ENCODE data around the gene SND1.
A peak's percentile ranks its signal among the peaks of the same experiment; 100 is the strongest.

Gene SND1

DNA sequence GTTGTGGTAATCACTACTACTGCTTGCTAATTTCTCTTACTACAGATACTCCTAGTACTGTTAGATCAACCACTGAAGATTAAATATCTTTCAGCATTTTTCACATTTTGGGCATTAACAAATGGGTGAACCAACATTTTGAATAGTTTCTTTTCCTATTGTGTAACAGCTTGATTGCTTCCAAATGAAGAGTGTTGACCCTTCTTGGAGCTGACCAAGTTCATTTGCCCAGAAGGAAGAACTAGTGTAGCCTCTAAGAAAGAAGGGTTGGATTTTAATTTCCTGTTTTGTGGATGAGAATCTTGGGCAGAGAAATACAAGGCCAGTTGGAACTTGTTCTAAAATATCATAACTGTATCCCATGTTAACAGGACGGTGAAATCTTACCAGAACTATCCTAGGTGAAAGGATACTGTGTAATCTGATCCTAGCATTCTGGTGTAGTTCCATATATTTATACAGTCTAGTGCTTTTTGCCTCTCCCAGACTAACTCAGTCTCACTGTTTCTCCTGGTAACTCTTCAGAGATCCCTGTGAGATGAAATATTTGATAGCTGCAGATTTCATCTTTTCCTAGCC, 37.3 kb downstream of the SND1 start:
- no peak for FAIRE-seq

DNA sequence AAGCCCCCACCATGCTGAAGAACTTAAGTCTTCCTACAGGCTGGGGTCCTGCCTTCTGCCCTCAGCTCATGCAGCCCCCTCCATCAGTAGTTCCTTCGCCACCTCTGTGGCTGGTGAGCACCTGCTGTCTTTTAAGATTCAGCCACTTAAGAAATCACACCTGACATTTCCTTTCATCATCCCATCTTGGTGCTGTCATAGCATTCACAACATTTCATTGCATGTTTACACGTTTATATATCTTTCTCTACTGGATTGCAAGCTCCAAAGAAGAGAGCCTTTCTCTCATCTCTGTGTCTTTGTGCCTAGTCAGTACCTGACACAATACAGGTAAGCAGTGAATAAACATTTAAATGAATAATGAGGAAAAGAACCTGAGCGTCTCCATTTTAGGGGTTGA, 38.3 kb downstream of the SND1 start:
- FAIRE-seq, result no peak

DNA sequence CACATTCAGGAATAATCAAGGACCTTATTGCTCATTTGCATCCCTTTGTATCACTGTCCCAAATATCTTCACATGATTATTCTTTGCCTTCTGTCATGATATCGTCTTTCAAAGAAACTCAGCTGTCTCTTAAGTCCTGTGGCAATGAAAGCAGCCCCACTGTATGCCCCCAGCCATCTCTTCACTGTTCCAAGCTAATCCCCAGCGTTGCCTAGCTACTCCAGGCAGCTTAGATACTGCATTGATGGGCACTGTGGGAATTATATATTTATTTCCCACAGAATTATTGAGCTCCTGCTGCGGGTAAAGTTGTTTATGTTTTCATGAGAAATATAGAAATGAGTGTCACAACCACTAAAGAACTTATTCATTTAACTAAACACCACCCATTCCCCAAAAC, 38.8 kb downstream of the SND1 start:
- no peak for FAIRE-seq

DNA sequence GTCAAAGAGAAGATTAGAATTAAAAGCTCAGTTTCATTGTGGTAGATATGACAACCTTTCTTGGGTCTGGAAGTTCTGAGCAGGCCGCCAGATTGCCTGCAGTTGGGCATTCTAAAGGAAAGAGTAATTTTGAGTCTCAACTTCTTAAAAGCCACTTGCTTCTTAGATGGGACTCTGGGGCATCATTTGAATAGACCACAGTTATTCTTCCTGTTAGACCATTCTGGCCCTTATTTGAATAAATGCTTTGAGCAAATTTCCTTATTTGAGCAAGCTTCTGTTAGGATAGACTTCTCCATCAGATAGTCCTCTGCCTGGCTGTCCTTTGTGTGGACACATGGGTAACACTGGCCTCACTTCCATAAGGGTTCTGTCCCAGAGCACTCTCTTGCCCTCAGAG, 40.2 kb downstream of the SND1 start:
- no peak for FAIRE-seq

DNA sequence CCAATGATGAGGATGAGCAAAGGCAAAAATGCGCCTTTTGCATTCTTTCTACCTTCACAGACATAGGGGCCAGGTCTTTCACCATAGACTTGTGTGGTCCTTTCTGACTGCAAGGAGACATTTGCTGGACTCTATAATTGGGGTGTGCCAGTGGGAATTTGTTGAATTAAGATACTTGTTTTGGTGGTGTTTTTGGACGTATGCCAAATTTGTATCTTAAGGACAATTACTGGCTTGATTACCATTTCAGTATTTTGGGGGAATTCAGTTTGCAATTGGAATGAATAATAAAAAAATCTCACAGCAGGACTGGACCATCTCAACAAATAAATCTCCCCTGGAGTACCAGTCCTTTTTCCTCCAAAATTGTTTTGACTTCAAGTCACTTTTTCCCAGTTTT, 47.9 kb downstream of the SND1 start:
- FAIRE-seq, result no peak

GRCh38 chr7:127702052-127702652, 50.2 kb downstream of the SND1 start:
- FAIRE-seq, result no peak

- FAIRE-seq, result no peak
These were observed 50.9 kb downstream of the SND1 start for GRCh38 chr7:127702938-127703337.

- no peak for FAIRE-seq
These were observed 52.2 kb downstream of the SND1 start for GRCh38 chr7:127704211-127704610.

DNA sequence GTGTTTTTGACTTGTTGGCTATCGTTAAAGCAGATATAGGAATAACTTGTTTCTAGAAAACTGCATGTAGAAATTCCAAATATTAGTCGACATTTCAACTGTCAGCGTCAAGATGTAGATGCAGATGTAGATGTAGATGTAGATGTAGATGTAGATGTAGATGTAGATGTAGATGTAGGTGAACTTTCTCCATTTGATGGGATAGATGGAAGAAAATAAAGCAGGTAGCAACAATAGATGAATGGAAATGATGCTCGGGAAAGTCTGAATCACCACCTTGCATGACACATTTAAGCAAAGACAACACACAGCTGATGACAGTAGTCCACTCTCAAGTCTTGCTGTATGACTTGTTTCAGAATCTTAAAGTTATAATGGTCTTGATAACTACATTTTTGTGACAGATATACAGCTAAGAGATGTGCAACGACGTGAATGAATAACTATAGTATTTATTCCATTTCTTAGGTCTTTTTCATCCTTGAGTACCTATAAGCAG, 53.5 kb downstream of the SND1 start:
- no peak for FAIRE-seq

DNA sequence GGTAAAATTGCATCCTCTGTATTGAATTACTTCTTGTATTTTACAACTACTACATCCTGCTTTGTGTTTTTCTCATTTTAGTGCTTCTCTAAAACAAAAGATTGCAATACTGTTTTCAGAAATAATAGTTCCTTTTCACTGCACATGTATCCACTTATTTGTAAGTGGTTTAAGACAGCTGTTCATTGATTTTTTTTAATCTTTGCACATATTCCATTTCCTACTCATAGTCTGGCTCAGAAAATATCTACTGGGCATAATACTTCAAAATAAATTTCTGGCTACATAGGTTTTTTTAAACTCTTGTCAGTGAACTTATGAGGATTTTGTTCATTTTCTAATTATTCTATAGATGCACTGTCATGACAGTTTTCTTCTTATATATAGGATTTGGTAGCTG, 54.8 kb downstream of the SND1 start:
- FAIRE-seq, result no peak

GRCh38 chr7:127708201-127708600, 56.2 kb downstream of the SND1 start:
- FAIRE-seq, result no peak

DNA sequence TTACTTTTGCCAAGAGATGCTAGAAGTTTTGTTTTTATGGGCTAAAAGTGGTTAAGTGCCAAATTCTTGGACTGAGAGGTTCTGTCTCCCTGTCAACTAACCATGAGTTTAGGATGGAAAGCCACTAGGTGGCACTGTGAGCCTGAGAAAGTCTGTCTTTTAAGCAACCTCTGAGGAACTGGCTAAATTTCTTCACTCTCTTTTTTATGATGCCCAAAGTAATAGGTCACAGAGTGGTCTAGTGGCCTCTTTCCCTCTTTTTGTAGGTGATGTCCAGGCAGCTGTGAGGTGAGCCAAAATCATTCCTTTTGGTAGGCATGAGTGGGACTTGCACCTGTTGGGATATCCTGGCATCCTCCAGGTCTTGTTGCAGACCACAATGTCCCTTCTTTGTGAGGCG, 56.8 kb downstream of the SND1 start:
- FAIRE-seq, result peak; percentile 91

- FAIRE-seq, result no peak
These were observed 58.6 kb downstream of the SND1 start for GRCh38 chr7:127710635-127711034.

GRCh38 chr7:127711872-127712271, 59.9 kb downstream of the SND1 start:
- FAIRE-seq, result peak; percentile 44

GRCh38 chr7:127713006-127713405, 61.0 kb downstream of the SND1 start:
- FAIRE-seq, result no peak

- FAIRE-seq, result no peak
These were observed 61.8 kb downstream of the SND1 start for GRCh38 chr7:127713758-127714157.

GRCh38 chr7:127715272-127715671, 63.3 kb downstream of the SND1 start:
- no peak for FAIRE-seq

- no peak for FAIRE-seq
These were observed 63.9 kb downstream of the SND1 start for GRCh38 chr7:127715901-127716300.

DNA sequence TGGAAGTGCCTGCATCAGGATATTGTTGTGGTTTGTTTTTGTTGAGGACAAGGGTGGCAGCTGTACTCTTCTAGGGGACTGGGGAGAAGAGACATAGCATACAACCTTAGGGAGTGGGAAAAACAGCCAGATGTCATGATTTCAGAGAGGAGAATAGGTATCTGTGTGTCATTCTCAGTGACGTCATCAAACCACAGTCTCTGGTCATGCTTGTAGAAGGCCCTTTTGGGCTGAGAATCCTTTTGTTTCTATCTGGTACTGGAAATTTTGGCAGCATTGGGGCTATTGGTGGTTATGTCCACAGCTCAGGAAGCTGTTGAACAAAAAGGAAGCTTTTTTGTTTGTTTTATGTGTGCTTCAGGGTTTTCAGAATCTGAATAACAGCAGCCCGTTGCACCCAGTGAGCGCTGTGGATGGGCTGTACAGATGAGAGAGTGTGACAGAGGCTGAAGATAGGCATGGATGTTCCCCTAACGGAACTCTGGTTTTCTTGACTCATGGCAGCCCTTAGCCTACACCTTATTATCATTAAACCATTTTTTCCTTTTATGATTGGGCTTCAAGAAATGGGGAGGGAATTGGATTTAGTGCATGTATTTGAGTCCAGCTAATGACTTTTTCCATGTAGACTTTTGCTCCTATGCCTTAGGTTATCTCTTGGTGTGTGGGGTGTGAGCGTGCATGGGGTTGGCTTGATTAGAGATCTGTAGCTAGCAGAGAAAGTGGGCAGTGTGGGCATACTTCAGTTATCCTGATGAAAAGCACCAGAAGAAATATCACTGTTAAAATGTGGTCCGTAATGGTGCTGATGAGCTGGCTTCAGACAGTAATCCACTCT, 65.7 kb downstream of the SND1 start:
- no peak for FAIRE-seq

DNA sequence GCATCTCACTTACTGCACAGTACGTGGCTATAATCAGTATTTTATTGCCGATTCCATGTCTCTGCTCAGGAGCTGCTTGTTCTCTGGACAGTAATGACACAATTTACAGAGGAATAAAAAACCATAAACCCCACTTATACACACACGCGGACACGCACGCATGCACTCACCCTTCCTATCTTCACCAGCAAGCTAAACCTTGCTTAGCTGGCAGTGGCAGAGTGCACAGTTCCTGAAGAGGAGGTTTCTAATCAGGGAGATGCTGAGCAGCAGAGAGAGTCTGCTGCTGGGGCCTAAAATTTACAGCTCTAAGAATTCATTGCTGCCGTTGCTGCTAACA, 66.3 kb downstream of the SND1 start:
- FAIRE-seq, result no peak

GRCh38 chr7:127726476-127726875, 74.5 kb downstream of the SND1 start:
- no peak for FAIRE-seq

DNA sequence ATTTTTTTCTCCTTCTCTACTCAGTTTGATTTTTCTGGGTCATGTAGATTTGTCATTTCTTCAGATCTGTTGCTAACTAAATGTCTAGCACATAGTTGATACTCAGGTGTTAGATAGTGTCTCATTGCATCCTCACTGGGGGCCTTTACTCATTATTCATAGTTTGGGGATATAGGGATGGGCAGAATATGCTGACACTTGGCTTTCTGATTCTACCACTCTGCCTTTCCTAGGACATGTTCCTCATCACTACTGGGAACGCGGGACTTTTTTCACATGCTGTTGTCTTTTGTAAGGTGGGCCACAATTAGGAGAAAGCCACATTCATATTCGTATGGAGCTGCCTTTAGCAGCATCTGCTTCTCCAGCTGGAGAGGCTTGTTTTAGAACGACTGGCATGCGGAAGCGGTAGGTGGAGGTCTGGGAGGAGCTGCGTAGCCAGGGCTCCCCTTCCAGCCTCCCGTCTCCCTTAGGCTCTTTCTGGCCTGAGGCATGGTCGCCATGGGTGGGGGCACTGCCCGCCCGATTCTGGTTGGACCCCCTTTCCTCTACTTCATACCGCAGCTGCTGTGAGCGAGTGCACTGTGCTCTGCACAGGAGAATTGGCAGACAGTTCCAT, 78.8 kb downstream of the SND1 start:
- FAIRE-seq, result no peak

DNA sequence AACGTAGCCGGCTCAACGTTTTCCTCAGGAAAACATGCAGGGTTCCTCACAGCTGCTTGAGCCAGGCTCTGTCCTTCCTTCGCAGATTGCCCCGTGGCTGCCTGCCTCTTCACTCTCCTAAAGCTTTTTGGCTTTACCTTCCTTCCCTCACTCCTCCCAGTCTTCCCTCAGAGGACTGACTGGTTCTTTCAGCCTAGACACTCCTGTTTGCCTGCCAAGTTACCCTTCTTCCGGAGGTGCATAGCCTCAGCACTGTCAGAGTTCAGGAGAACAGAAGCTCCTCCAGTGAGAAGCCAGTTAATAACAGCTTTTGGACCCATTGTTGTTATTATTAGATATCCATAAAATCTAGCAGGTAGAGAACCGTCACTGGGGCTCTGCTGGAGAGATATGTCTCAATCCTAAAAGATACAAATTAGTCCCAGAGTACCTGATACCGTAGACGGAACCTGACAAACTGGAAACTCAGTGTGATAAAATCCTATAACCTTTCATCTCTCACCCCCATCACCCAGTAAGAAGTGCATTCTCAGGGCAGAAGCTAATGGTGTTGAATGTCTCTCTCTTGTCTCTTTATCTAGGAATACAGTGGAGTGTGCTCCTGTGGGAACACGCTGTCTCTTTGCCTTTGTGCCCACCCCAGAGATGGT, 79.6 kb downstream of the SND1 start:
- FAIRE-seq, result no peak
